Stimulated activated CD8-positive, alpha-beta memory T cell treated with anti-CD3 and anti-CD28 coated beads, Interleukin-4, amount 100 ng/mL, for 48 hours (primary cell): ENCODE data around the gene TRIP13.

Experiments
- DNase-seq: peaks from one replicate; pipeline ENCODE4 v3.0.0-alpha.2; 2020

Gene TRIP13

DNA sequence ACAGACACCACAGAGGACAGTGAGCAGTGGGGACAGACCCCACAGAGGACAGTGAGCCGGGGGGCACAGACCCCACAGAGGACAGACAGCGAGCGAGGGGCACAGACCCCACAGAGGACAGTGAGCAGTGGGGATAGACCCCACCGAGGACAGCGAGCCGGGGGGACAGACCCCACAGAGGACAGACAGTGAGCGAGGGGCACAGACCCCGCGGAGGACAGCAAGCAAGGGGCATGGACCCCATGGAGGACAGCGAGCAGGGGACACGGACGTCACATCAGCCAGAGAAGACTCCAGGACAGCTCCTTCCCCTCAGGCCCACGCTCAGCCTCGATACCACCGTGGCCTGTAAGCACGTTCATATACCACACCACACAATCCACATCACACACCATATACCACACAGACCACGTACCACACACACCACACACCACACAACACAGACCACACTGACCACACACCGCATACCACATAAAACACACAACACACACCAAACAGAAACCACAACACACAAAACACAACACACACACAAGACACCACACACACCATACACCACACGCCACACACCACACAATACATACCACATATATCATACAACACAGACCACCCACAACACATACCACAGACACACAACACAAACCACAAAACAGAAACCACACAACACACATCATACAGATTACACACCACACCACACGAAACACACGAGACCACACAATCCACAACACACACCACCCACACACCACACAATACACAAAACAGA, 36.7 kb upstream of the TRIP13 start:
- no peak for DNase-seq

DNA sequence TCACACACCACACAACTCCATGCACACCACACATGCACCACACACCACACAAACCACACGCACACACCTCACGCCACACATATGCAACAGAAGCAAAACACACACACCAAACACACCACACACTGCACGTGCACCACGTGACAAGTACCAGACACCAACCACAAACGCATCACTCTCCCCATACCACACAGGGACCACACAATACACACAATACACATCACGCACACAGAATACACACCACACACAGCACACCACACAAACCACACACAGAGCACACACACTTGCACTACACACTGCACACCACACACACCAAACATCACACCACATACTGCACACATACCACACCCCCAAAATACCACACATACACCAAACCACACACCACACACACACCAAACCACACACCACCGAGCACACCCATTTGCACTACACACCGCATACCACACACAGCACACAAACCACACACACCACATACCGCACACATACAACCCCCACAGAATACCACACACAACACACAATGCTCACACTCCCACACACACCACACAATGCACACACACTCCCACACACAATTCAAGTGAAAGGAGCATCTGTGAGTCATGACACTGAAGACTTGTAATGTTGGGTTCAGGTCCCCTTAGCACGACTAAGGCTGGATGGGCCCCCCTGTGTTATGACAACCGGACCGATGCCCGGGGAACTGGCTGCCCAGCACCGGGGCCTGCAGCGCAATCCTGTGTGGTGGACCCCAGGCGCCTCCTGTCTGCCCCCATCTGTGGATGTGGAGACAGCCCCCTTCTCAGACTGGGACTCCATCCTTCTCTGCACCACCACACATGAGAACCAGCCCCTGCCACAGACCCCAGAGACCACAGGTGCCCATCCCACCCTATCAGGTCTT, 35.9 kb upstream of the TRIP13 start:
- DNase-seq = no peak

GRCh38 chr5:858726-859125, 34.0 kb upstream of the TRIP13 start:
- no peak for DNase-seq

GRCh38 chr5:859391-859790, 33.3 kb upstream of the TRIP13 start:
- no peak for DNase-seq

DNA sequence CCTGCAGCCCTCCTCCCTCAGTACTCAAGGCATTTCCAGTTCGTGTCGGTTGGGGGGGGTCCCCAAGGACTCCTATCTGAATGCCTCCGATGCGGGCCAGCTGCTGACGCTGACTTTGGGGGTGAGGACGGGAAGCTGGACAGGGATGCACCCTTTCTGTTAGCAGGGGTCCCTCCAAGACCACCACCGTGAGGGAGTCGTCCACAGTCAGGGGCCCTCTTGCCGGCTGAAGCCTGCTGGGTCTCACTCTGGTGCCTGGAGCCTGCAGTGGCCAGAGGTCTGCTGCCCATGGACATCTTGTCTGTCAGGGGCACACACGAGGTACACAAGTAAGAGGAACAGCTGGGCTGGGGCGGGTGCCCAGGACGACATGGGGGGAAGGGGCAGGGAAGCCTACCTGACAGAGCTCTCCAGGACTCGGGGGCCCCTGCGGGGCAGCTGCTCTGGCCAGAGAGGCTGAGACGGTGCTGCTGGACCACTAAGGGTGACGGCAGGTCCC, 32.8 kb upstream of the TRIP13 start:
- no peak for DNase-seq

GRCh38 chr5:860506-861150, 32.1 kb upstream of the TRIP13 start:
- DNase-seq = no peak

GRCh38 chr5:861442-862366, 31.0 kb upstream of the TRIP13 start:
- no peak for DNase-seq

DNA sequence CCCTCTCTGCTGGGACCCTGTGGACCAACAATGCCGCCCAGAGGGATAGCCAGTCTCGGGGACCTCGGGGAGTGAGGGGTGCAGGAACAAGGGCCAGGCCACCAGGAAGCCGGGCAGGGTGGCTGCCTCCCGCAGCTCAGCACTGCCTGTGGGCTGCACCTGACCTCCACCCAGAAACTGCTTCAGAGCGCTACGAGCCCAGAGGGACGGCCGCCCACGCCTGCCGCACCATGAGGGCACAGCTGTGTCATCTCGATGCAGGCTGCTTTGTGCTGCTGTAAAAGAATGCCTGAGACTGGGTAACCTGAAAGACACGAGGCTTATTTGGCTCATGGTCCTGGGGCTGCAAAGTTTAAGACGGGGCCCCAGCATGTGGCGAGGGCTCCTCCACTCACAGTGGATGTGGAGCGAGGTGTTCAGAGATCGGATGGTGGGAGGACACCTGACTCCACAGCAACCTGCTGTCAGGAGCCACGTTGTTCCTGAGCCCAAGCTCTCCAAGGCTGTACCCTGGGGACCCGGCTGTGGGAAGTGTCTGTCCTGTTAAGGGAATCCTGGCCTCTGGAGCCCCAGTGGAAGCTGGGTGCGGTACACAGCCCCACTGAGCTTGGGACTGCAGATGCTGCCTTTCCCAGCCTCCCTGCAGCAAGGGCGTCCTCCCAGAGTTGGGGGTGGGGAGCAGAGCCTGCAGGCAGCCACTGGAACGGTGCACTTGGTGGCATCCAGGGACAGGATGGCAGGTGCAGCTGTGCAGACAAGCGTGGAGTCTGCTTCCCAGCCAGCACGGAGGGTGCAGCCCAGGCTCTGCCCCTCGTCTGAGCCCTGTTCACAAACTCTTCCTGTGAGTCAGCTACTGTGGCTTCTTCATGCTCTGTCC, 30.1 kb upstream of the TRIP13 start:
- no peak for DNase-seq

DNA sequence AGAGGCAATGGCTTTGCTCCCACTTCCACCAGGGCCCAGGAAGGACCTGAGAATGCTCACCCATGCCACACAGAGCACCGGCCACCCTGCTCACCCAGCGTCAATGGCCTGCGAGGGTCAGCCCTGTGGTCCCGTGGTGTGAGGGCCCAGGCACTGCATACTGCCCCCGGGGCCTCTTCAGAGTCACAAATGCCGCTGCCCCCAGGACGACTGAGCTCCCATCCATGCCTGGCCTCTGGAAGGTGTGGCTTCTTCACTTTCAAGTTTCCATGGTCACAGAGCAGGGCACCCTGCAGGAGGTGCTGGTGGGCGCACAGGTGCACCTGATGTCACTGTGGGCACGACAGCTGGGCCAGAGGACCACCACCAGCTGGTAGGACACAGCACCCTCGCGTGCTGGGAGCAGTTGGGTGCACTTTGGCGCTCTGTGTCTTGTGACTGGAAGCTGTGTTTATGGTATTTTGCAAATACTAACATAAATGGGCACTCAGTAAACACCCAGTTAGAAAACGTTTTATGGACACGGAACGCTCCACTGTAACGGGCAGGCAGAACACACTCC, 29.4 kb upstream of the TRIP13 start:
- DNase-seq = no peak

- DNase-seq = no peak
These were observed 28.1 kb upstream of the TRIP13 start for GRCh38 chr5:864492-865167.

GRCh38 chr5:865168-865521, 27.5 kb upstream of the TRIP13 start:
- no peak for DNase-seq

DNA sequence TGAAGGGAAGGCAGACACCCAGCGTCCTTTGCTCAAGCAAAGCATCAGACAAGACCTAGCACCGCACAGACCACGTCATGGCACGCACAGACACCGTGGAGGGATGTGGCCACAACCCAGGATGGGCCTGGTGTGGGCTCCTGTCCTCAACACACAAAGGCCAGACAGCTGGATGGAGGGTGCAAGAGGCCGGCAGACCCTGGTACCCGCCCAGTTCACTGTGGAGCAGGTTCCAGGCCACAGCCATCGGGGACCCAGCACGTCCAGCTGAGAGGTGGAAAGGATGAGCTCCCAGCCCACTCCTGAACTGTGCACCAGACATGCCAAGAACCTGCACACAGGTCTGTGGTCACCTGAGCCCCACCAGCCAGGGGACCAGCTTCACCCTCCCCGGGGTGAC, 26.9 kb upstream of the TRIP13 start:
- no peak for DNase-seq

- no peak for DNase-seq
These were observed 25.3 kb upstream of the TRIP13 start for GRCh38 chr5:867300-867870.

DNA sequence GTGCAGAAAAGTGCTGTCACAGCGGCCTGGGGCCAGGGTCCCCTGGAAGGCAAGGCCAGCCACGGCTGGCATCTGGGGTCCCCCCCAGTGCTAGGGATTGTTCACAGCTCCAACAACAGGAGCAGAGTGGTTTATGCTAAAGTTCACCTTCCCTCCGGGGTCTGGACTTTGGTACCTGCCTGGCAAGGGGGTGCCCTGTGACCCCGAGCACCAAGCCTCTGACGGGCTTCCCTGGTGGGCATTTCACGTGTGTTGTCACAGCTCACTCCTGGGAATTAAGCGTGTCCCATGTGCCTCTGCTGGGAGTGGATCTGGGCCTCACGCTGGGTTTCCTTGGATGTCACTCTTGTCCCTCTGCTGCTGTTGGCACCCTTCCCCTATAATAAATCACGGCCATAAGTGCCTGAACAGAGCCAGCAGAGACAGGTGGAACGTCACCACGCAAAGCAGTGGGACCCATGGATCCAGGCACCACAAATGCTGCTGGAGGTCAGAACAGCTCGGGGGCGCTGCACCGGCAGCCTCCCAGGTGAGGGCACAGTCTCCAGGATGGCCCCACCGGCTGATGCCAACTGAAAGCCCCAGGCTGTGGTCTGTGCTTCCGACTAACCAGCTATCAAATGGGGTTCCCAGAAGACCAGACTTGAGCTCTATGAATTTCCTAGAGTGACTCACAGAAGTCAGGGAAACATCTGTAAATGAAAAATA, 24.1 kb upstream of the TRIP13 start:
- DNase-seq = no peak

DNA sequence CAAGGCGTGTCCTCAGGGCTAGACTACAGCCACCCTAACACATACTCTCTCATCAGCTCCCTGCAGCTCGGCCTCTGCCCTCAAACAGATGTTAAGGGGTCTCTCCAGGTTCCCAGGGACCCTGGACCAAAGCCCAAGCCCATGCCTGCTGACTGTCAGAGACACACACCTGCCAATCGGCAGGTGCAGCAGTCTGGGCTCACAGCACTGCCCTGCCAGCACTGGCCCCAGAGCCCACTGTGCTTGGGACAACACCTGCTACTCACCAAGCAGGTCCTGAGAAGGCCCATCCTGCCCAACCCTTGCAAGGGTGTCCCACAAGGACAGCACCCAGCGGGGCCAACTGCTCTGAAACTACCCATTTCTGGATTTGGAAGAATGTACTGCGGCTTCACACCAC, 21.7 kb upstream of the TRIP13 start:
- DNase-seq = no peak

DNA sequence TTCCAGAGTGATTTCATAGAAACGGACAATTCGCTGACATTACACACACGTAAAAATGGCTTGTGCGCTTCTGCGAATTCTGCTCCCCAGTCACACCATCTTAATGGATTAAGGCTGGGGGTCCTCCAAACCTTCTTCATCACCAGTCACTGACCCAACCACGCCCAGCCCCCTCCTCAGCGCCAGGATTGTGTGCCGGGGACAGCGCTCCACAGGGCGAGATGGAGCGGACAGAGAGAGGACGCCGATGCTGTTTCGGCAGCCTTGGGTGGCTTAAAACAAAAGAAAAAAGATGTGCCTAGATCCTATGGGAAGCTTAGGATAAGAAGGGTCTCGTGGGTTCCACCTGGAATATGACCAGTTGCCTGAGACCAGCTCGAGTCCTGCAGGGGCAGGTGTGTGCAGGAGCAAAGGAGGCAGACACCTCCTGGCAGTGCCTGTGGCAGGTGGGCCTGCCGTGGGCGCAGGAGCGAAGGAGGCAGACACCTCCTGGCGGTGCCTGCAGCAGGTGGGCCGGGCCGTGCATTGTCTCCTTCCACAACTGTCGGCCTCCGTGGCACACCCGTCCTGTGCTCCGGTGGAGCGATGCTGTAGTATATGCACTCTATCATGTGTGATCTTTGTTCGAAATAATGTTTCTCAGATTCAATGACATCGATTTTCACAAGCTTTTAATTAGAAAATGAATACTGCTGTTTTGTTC, 20.9 kb upstream of the TRIP13 start:
- DNase-seq = no peak

DNA sequence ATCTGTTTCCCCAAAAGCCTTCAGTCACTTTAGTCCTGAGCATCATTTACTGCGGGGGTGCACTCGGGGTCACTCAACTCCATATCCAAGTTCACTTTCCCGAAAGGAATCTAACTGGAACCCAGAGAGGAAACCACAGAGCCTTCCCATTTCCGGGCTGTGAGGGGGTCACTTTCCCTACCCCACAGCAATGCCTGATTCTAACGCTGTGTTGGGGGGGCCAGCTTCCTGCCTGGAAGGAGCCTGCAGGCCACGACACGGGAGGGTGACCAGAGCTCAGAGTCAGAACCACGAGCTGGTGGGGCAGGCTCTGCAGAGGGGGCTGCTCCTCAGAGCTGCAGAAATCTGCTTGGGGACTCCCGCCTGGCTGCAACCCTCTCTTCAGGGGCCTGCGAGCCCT, 20.4 kb upstream of the TRIP13 start:
- no peak for DNase-seq

GRCh38 chr5:873328-873727, 19.4 kb upstream of the TRIP13 start:
- no peak for DNase-seq

DNA sequence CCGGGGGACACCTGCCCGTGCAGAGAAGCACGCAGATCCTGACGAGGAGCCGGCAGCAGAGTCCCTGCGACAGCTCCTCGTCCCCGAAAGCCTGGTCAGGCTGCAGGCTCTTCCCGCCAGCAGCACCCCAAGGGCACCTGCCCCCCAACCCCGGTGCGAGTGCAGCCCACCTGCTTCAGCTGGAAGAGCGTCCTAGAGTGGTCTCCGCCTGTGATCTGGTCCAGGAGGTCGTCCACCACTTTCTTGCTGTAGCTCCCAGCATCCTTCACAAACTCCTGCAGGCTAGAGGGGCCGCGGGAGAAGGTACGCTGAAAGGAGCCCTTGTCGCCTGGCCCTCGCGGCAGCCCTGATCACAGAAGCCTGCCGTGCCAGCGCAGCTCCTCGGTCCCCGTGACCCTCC, 16.8 kb upstream of the TRIP13 start:
- no peak for DNase-seq
